ENCODE data around the gene LMCD1. TPM values are rescaled to one million over a fixed set of nuclear protein-coding genes. Genes with fewer than 3 reads are reported as not detected.

Gene LMCD1
- total and polyA plus RNA-seq, 2 of the 8 experiments (the other 6 are each of a cell fraction or from before 2014, with no cell fraction given): 12.3 to 26.5 TPM

- TF ChIP-seq, protein P1, sequence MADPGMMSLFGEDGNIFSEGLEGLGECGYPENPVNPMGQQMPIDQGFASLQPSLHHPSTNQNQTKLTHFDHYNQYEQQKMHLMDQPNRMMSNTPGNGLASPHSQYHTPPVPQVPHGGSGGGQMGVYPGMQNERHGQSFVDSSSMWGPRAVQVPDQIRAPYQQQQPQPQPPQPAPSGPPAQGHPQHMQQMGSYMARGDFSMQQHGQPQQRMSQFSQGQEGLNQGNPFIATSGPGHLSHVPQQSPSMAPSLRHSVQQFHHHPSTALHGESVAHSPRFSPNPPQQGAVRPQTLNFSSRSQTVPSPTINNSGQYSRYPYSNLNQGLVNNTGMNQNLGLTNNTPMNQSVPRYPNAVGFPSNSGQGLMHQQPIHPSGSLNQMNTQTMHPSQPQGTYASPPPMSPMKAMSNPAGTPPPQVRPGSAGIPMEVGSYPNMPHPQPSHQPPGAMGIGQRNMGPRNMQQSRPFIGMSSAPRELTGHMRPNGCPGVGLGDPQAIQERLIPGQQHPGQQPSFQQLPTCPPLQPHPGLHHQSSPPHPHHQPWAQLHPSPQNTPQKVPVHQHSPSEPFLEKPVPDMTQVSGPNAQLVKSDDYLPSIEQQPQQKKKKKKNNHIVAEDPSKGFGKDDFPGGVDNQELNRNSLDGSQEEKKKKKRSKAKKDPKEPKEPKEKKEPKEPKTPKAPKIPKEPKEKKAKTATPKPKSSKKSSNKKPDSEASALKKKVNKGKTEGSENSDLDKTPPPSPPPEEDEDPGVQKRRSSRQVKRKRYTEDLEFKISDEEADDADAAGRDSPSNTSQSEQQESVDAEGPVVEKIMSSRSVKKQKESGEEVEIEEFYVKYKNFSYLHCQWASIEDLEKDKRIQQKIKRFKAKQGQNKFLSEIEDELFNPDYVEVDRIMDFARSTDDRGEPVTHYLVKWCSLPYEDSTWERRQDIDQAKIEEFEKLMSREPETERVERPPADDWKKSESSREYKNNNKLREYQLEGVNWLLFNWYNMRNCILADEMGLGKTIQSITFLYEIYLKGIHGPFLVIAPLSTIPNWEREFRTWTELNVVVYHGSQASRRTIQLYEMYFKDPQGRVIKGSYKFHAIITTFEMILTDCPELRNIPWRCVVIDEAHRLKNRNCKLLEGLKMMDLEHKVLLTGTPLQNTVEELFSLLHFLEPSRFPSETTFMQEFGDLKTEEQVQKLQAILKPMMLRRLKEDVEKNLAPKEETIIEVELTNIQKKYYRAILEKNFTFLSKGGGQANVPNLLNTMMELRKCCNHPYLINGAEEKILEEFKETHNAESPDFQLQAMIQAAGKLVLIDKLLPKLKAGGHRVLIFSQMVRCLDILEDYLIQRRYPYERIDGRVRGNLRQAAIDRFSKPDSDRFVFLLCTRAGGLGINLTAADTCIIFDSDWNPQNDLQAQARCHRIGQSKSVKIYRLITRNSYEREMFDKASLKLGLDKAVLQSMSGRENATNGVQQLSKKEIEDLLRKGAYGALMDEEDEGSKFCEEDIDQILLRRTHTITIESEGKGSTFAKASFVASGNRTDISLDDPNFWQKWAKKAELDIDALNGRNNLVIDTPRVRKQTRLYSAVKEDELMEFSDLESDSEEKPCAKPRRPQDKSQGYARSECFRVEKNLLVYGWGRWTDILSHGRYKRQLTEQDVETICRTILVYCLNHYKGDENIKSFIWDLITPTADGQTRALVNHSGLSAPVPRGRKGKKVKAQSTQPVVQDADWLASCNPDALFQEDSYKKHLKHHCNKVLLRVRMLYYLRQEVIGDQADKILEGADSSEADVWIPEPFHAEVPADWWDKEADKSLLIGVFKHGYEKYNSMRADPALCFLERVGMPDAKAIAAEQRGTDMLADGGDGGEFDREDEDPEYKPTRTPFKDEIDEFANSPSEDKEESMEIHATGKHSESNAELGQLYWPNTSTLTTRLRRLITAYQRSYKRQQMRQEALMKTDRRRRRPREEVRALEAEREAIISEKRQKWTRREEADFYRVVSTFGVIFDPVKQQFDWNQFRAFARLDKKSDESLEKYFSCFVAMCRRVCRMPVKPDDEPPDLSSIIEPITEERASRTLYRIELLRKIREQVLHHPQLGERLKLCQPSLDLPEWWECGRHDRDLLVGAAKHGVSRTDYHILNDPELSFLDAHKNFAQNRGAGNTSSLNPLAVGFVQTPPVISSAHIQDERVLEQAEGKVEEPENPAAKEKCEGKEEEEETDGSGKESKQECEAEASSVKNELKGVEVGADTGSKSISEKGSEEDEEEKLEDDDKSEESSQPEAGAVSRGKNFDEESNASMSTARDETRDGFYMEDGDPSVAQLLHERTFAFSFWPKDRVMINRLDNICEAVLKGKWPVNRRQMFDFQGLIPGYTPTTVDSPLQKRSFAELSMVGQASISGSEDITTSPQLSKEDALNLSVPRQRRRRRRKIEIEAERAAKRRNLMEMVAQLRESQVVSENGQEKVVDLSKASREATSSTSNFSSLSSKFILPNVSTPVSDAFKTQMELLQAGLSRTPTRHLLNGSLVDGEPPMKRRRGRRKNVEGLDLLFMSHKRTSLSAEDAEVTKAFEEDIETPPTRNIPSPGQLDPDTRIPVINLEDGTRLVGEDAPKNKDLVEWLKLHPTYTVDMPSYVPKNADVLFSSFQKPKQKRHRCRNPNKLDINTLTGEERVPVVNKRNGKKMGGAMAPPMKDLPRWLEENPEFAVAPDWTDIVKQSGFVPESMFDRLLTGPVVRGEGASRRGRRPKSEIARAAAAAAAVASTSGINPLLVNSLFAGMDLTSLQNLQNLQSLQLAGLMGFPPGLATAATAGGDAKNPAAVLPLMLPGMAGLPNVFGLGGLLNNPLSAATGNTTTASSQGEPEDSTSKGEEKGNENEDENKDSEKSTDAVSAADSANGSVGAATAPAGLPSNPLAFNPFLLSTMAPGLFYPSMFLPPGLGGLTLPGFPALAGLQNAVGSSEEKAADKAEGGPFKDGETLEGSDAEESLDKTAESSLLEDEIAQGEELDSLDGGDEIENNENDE (IDR thresholded peaks at IDR 0.05; ENCODE audit: insufficient replicate concordance, low read length): no peak
Measured at GRCh38 chr3:8530581-8530980, 29.0 kb downstream of the LMCD1 start (continued).

Measured in H1 (cell line).